ENCODE data around the gene HABP4.

Gene HABP4

GRCh38 chr9:96508227-96508940, 58.4 kb downstream of the HABP4 start:
- no peak for DNase-seq
- in situ Hi-C loops (cut with HindIII; ENCODE audit: low pct_ligation_motif_present, low pct_unique_long_range_greater_than_20kb, low sequenced_read_pairs): no loop called here

GRCh38 chr9:96509026-96509425, 59.1 kb downstream of the HABP4 start:
- in situ Hi-C loops (cut with HindIII; ENCODE audit: low pct_ligation_motif_present, low pct_unique_long_range_greater_than_20kb, low sequenced_read_pairs): no loop called here
- DNase-seq: no peak

DNA sequence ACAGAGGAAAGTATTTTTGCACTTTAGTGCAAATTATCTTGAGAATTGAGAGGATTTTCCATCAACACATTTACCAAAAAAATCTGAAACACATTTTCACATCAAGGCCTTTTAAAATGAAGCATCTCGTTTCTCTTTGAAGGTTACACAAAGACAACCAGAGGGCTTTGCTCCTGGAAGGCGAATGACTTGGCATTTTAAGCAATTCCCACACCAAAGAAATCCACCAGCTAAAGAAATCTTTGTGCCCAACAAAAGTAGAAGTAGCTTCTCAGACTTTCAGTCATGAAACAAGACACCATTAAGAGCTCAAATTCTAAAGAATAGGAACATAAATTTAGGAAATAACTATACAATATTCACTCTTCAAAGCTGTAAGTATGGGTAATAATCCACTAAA, 59.9 kb downstream of the HABP4 start:
- no peak for DNase-seq
- in situ Hi-C loops (cut with HindIII; ENCODE audit: low pct_ligation_motif_present, low pct_unique_long_range_greater_than_20kb, low sequenced_read_pairs): no loop called here

DNA sequence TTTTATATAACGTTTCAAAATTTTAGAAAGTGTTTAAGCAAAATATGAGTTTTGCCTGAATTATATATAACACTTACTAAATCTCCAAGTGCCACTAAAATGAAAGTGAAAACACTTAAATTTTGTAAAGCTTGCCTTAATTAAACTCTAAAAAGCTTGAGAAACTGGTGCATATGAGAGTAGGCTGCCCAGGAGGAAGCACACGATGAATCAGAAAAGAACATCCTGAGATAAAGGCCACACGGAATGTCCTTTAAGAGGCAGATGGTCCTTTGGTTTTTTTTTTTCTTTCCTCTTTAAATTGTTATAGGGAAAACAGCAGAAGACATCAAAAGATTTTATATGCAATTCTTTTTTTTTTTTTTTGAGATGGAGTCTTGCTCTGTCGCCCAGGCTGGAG, 60.3 kb downstream of the HABP4 start:
- no peak for DNase-seq
- in situ Hi-C loops (cut with HindIII; ENCODE audit: low pct_ligation_motif_present, low pct_unique_long_range_greater_than_20kb, low sequenced_read_pairs): no loop called here

DNA sequence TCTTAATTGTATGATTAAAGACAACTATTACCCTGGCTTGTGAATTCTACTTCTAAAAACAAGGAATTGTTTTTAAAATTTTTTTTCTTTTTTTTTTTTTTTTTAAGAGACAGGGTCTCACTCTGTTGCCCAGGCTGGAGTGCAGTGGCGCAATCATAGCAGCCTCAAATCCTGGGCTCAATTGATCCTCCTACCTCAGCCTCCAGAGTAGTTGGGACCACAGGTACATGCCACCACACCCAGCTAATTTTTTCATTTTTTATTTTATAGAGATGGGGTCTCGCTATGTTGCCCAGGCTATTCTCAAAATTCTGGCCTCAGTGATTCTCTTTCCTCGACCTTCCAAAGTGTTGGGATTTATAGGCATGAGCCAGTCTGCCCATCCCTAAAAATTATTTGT, 62.3 kb downstream of the HABP4 start:
- no peak for DNase-seq
- in situ Hi-C loops (cut with HindIII; ENCODE audit: low pct_ligation_motif_present, low pct_unique_long_range_greater_than_20kb, low sequenced_read_pairs): no loop called here

- in situ Hi-C loops (cut with HindIII; ENCODE audit: low pct_ligation_motif_present, low pct_unique_long_range_greater_than_20kb, low sequenced_read_pairs): no loop called here
- DNase-seq: no peak
These were observed 63.7 kb downstream of the HABP4 start for GRCh38 chr9:96513622-96514021.

DNA sequence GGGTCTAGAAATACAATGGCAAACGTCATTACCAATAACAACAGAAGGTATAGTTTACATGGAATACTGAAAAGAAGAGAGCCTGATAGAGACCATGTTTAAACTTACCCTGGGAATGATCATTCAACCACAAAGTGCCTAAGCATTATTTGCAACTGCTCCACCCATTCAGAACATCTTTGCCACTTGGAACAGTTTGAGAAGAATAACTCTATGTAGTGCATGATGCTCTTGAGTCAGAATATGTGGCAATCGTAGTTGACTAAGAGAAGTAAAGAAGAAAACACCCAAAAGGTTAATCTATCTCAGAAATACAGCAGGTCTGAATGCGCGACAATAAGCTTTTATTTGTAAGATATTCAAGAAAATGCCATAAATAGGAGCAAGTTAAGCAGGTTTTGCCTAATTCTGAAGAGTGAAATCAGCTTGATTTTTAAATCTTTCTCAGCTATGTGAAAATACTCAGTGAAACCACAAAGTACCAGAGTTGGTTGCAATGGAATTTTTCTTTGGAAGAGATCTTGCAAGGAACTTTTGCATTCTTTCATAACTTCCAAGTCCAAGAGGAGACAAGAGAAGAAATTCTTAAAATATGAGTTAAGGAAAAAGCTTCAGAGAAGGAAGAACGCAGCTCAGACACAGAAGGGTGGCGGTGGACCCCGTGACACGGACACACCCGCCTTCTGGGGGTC, 64.3 kb downstream of the HABP4 start:
- no peak for DNase-seq
- in situ Hi-C loops (cut with HindIII; ENCODE audit: low pct_ligation_motif_present, low pct_unique_long_range_greater_than_20kb, low sequenced_read_pairs): no loop called here

DNA sequence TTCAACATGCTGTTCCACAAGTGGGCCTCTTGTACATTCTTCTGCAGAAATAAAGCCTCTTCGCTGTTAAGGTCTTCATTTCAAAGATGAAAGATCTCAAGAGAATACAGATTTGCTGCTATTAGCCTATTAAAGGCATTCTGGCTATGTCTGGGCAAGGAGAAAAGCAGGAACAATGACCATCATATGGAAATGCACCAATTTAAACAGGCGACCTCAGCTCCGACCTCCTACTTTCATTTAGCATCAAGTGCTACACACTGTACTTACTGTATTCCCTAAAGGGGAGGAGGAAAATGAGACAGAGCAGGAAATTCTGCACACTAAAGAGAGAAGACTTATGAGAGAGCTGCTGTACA, 64.8 kb downstream of the HABP4 start:
- DNase-seq: no peak
- in situ Hi-C loops (cut with HindIII; ENCODE audit: low pct_ligation_motif_present, low pct_unique_long_range_greater_than_20kb, low sequenced_read_pairs): no loop called here

- no peak for DNase-seq
- in situ Hi-C loops (cut with HindIII; ENCODE audit: low pct_ligation_motif_present, low pct_unique_long_range_greater_than_20kb, low sequenced_read_pairs): no loop called here
These were observed 65.9 kb downstream of the HABP4 start for GRCh38 chr9:96515621-96516470.

GRCh38 chr9:96519095-96519494, 69.1 kb downstream of the HABP4 start:
- no peak for DNase-seq
- in situ Hi-C loops (cut with HindIII; ENCODE audit: low pct_ligation_motif_present, low pct_unique_long_range_greater_than_20kb, low sequenced_read_pairs): no loop called here

GRCh38 chr9:96519787-96520186, 69.8 kb downstream of the HABP4 start:
- in situ Hi-C loops (cut with HindIII; ENCODE audit: low pct_ligation_motif_present, low pct_unique_long_range_greater_than_20kb, low sequenced_read_pairs): no loop called here
- no peak for DNase-seq

DNA sequence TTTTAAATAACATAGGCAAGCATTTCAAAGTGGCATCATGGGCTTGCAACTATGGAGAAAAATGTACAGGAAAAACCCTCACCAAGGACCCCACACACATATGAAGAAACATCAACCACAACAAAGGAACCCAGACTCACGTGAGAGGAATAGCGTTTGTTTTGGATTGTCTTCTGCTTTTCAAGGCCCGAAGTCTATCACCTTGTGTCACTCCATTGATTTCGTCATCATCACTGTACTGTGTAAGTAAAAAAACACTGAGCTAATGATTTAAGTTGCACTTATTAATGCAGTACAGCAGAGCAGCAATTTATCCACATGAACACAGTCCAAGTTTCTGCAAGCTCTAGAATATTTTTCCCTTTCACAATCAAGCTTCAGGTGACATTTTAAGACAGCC, 72.4 kb downstream of the HABP4 start:
- in situ Hi-C loops (cut with HindIII; ENCODE audit: low pct_ligation_motif_present, low pct_unique_long_range_greater_than_20kb, low sequenced_read_pairs): no loop called here
- no peak for DNase-seq

GRCh38 chr9:96523374-96523773, 73.4 kb downstream of the HABP4 start:
- in situ Hi-C loops (cut with HindIII; ENCODE audit: low pct_ligation_motif_present, low pct_unique_long_range_greater_than_20kb, low sequenced_read_pairs): no loop called here
- no peak for DNase-seq

DNA sequence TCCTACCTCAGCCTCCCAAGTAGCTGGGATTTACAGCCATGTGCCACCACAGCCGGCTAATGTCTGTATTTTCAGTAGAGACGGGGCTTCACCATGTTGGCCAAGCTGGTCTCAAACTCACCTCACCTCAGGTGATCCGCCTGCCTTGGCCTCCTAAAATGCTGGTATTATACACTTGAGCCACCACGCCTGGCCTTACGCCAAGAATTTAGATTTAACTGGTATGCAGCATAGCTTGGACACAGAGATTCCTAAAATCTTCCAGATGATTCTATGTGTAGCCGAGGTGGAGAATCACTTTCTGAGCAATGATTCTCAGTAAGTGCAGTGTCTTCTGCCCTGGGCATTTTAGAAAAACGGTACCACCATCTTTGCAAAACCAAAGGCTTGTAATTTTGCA, 74.1 kb downstream of the HABP4 start:
- in situ Hi-C loops (cut with HindIII; ENCODE audit: low pct_ligation_motif_present, low pct_unique_long_range_greater_than_20kb, low sequenced_read_pairs): no loop called here
- no peak for DNase-seq

- in situ Hi-C loops (cut with HindIII; ENCODE audit: low pct_ligation_motif_present, low pct_unique_long_range_greater_than_20kb, low sequenced_read_pairs): no loop called here
- DNase-seq: no peak
These were observed 74.8 kb downstream of the HABP4 start for GRCh38 chr9:96524764-96525163.

- in situ Hi-C loops (cut with HindIII; ENCODE audit: low pct_ligation_motif_present, low pct_unique_long_range_greater_than_20kb, low sequenced_read_pairs): no loop called here
- DNase-seq: no peak
These were observed 82.2 kb downstream of the HABP4 start for GRCh38 chr9:96532173-96532572.

GRCh38 chr9:96540106-96540505, 90.1 kb downstream of the HABP4 start:
- DNase-seq: no peak
- in situ Hi-C loops (cut with HindIII; ENCODE audit: low pct_ligation_motif_present, low pct_unique_long_range_greater_than_20kb, low sequenced_read_pairs): no loop called here
